Suprapubic skin (tissue), 4 donors: ENCODE measurements around the gene OR7C1. TPM values are rescaled to one million over a fixed set of nuclear protein-coding genes. Genes with fewer than 3 reads are reported as not detected.
"Not testable (repeated sequence)": the region's sequence is repeated elsewhere in the genome, so short reads cannot be mapped to it uniquely, and the experiment has no call there.

Source experiments
- DNase-seq, 2 donors: peaks; one replicate each; pipeline ENCODE4 v3.0.0-alpha.2; 2019; ENCODE audit warnings: low spot score in 2 of 2
- H3K27ac ChIP-seq: fragments of 200-600 bp; sonication (generic); one replicate; pipeline ENCODE4 v1.5.1; 2019
- H3K27me3 ChIP-seq: fragments of 200-600 bp; sonication (generic); one replicate; pipeline ENCODE4 v1.5.1; 2019
- H3K36me3 ChIP-seq: fragments of 200-600 bp; sonication (generic); one replicate; pipeline ENCODE4 v1.5.1; 2019
- H3K4me1 ChIP-seq: fragments of 200-600 bp; sonication (generic); one replicate; pipeline ENCODE4 v1.5.1; 2019
- H3K4me3 ChIP-seq: fragments of 200-600 bp; sonication (generic); one replicate; pipeline ENCODE4 v1.5.1; 2019; ENCODE audit warnings: mild to moderate bottlenecking
- H3K9me3 ChIP-seq: fragments of 200-600 bp; sonication (generic); one replicate; pipeline ENCODE4 v1.5.1; 2019
- CTCF ChIP-seq, 2 donors: fragments of 200-600 bp in 1 of 2; fragments of 450-650 bp in 1 of 2; sonication (generic) in 1 of 2; IDR thresholded peaks; one replicate each; pipeline ENCODE4 v1.5.1; 2016 to 2019; ENCODE audit warnings: antibody characterized with exemption in 2 of 2, mild to moderate bottlenecking in 1 of 2, moderate library complexity in 1 of 2
- EP300 ChIP-seq: sonication (generic); formaldehyde crosslinking; IDR thresholded peaks from one replicate; pipeline ENCODE4 v1.6.1; 2017; ENCODE audit warnings: antibody characterized with exemption
- POLR2A ChIP-seq, 2 donors: fragments of 450-650 bp; IDR thresholded peaks; one replicate each; pipeline ENCODE4 v1.6.1; 2017; ENCODE audit warnings: antibody characterized with exemption in 2 of 2, mild to moderate bottlenecking in 2 of 2, moderate library complexity in 2 of 2
- POLR2AphosphoS5 ChIP-seq, 3 donors: sonication (generic); formaldehyde crosslinking; IDR thresholded peaks; one replicate each; pipeline ENCODE4 v1.6.1; 2017; ENCODE audit warnings: antibody characterized with exemption in 3 of 3
- WGBS: methylation state at CpG from one replicate; pipeline ENCODE4 v1.1.5; 2018; 5-methylcytosine and 5-hydroxymethylcytosine counted together
- total RNA-seq, 4 donors: library from RNA; depleted of rRNA; stranded (reverse); fragments of >200 nt; gene quantifications; one replicate each; pipeline ENCODE4 v1.1.0, GENCODE V29; 2016

The OR7C1 gene
- total RNA-seq, 4 donors from 2014 or later = 4.4 to 11.2 (median 5.1) TPM

- Histone ChIP-seq H3K4me3 (peak overlapping the region; percentile 40), H3K27me3 (no peaks in the 10 kb centered on the region), H3K4me1 (peaks cover 13% of the 10 kb centered on the region), H3K9me3 (no peaks in the 10 kb centered on the region), H3K36me3 (peaks cover 3% of the 10 kb centered on the region), H3K27ac (no peak overlapping the region)
- WGBS = 7% methylated on average over 19 of the region's 22 CpGs
- no peak for TF ChIP-seq POLR2AphosphoS5 (IDR thresholded peaks at IDR 0.05)
- no peak for TF ChIP-seq CTCF (IDR thresholded peaks at IDR 0.05)
- no peak for TF ChIP-seq POLR2A (IDR thresholded peaks at IDR 0.05)
- no peak for TF ChIP-seq EP300
- DNase-seq = peak in 1 of 2 donors; percentile 78
Measured at GRCh38 chr19:14775869-14776586, 59.0 kb downstream of the OR7C1 start.

DNA sequence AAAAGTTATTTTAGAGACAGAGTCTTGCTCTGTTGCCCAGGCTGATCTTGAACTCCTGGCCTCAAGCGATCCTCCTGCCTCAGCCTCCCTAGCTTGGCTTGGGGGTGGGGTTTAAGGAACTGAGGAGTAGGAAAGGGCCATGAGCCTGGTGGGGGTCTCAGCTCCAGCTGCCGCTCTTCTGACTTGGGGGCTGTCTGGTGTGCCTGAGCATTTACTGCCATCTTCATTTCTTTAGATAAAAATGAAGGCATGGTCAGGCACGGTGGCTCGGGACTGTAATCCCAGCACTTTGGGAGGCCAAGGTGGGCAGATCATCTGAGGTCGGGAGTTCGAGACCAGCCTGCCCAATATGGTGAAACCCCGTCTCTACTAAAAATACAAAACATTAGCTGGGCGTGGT is 59.7 kb downstream of the OR7C1 start:
- not testable (repeated sequence) for H3K27me3 ChIP-seq, H3K27ac ChIP-seq, H3K36me3 ChIP-seq, H3K9me3 ChIP-seq
- 83% methylated on average over 8 of the region's 8 CpGs for WGBS
- peak in 1 of 2 donors; percentile 49 for DNase-seq
- Histone ChIP-seq H3K4me3 (peak overlapping the region; percentile 40), H3K4me1 (peaks cover 13% of the 10 kb centered on the region)

- Histone ChIP-seq H3K4me1 (peaks cover 13% of the 10 kb centered on the region), H3K27ac (no peak overlapping the region), H3K27me3 (no peaks in the 10 kb centered on the region), H3K36me3 (peaks cover 6% of the 10 kb centered on the region), H3K4me3 (no peak overlapping the region), H3K9me3 (no peaks in the 10 kb centered on the region)
- 88% methylated on average over 10 of the region's 10 CpGs for WGBS
- peak in 1 of 2 donors; percentile 40 for DNase-seq
- no peak for TF ChIP-seq POLR2AphosphoS5 (IDR thresholded peaks at IDR 0.05)
- no peak for TF ChIP-seq CTCF (IDR thresholded peaks at IDR 0.05)
- TF ChIP-seq POLR2A (IDR thresholded peaks at IDR 0.05) = no peak
- TF ChIP-seq EP300 = no peak
Measured at GRCh38 chr19:14774373-14774772, 60.6 kb downstream of the OR7C1 start.

DNA sequence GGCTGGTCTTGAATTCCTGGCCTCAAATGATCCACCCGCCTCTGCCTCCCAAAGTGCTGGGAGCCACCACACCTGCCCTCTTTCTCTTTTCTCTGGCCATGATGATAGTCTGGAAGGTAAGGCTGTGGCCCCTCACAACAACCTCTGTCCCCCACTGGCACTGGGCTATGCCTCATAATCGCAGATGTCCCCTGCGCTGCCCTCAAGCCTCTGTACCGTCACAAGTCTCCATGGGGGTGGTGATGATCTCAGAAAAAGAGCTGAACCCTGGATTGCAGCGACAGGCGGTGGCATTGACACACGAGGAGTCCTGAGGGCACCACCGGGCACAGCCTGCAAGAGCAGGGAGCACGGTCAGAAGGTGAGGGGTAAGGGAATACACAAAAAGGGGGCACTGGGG is 61.3 kb downstream of the OR7C1 start:
- 91% methylated on average over 9 of the region's 9 CpGs for whole genome bisulfite sequencing

GRCh38 chr19:14772995-14773394 is 62.0 kb downstream of the OR7C1 start:
- Histone ChIP-seq H3K4me1 (peaks cover 13% of the 10 kb centered on the region), H3K27me3 (no peaks in the 10 kb centered on the region), H3K27ac (no peak overlapping the region), H3K36me3 (peaks cover 6% of the 10 kb centered on the region), H3K4me3 (no peak overlapping the region), H3K9me3 (no peaks in the 10 kb centered on the region)
- no peak for DNase-seq
- no peak for TF ChIP-seq POLR2A (IDR thresholded peaks at IDR 0.05)
- no peak for TF ChIP-seq EP300
- no peak for TF ChIP-seq CTCF (IDR thresholded peaks at IDR 0.05)
- no peak for TF ChIP-seq POLR2AphosphoS5 (IDR thresholded peaks at IDR 0.05)
- 98% methylated on average over 7 of the region's 7 CpGs for WGBS

More for the DNA sequence above, 61.3 kb downstream of the OR7C1 start:
- H3K27ac ChIP-seq, H3K27me3 ChIP-seq, H3K36me3 ChIP-seq, H3K4me3 ChIP-seq, H3K9me3 ChIP-seq: not testable (repeated sequence)
- peak in 1 of 2 donors; percentile 20 for DNase-seq
- peaks cover 13% of the 10 kb centered on the region for H3K4me1 ChIP-seq

DNA sequence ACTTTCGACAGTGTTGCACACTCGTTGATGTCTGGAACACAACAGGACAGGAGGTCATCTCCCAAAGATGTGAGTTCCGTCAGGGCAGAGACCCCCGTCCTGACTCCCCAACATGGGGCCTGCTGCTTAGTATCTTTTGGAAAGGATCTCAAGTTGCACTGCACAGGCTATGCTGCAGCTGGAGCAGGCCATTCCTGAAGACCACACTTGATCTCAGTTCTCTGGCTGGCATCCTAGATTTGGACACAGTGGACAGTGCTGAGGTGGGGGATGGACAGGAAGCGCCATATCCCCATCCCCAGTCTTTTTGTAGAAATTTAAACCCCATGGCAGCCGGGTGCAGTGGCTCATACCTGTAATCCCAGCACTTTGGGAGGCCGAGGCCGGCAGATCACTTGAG is 62.5 kb downstream of the OR7C1 start:
- Histone ChIP-seq H3K36me3 (peaks cover 6% of the 10 kb centered on the region), H3K9me3 (no peaks in the 10 kb centered on the region), H3K27me3 (no peaks in the 10 kb centered on the region), H3K27ac (no peak overlapping the region), H3K4me1 (peaks cover 13% of the 10 kb centered on the region), H3K4me3 (no peak overlapping the region)
- WGBS = 90% methylated on average over 5 of the region's 8 CpGs
- no peak for DNase-seq
- TF ChIP-seq POLR2AphosphoS5 (IDR thresholded peaks at IDR 0.05) (no peak), CTCF (IDR thresholded peaks at IDR 0.05) (no peak), POLR2A (IDR thresholded peaks at IDR 0.05) (no peak), EP300 (no peak)
